HG02884 (cell line): ENCODE measurements around the gene DLGAP1.
"Not testable (repeated sequence)": the region's sequence is repeated elsewhere in the genome, so short reads cannot be mapped to it uniquely, and the experiment has no call there.

ENCODE experiments used
- ATAC-seq: cut with Tn5 transposase; IDR thresholded peaks from one replicate; pipeline ENCODE4 v1.9.1; 2021; ENCODE audit warnings: mild to moderate bottlenecking, moderate library complexity; ENCODE audit not compliant: unreplicated experiment

DLGAP1 gene

GRCh38 chr18:4292696-4293095 lies 162.4 kb downstream of the DLGAP1 start:
- ATAC-seq: no peak

GRCh38 chr18:4287340-4287739 lies 167.8 kb downstream of the DLGAP1 start:
- not testable (repeated sequence) for ATAC-seq

GRCh38 chr18:4286256-4286655 lies 168.9 kb downstream of the DLGAP1 start:
- ATAC-seq: no peak

GRCh38 chr18:4285525-4285924 lies 169.6 kb downstream of the DLGAP1 start:
- no peak for ATAC-seq

- no peak for ATAC-seq
These were observed 170.6 kb downstream of the DLGAP1 start for GRCh38 chr18:4284528-4284927.

GRCh38 chr18:4283746-4284291 lies 171.3 kb downstream of the DLGAP1 start:
- ATAC-seq: no peak

- no peak for ATAC-seq
These were observed 172.2 kb downstream of the DLGAP1 start for GRCh38 chr18:4282954-4283353.

GRCh38 chr18:4276953-4277585 lies 178.0 kb downstream of the DLGAP1 start:
- ATAC-seq: no peak

GRCh38 chr18:4271952-4272351 lies 183.2 kb downstream of the DLGAP1 start:
- ATAC-seq: no peak

GRCh38 chr18:4270988-4271387 lies 184.1 kb downstream of the DLGAP1 start:
- ATAC-seq: no peak

- no peak for ATAC-seq
These were observed 185.1 kb downstream of the DLGAP1 start for GRCh38 chr18:4270016-4270415.

GRCh38 chr18:4267641-4268040 lies 187.5 kb downstream of the DLGAP1 start:
- ATAC-seq: no peak

GRCh38 chr18:4264347-4264791 lies 190.7 kb downstream of the DLGAP1 start:
- ATAC-seq: no peak

GRCh38 chr18:4260107-4260506 lies 195.0 kb downstream of the DLGAP1 start:
- no peak for ATAC-seq

- no peak for ATAC-seq
These were observed 198.2 kb downstream of the DLGAP1 start for GRCh38 chr18:4256766-4257417.

- no peak for ATAC-seq
These were observed 200.3 kb downstream of the DLGAP1 start for GRCh38 chr18:4254840-4255239.

GRCh38 chr18:4252829-4253228 lies 202.3 kb downstream of the DLGAP1 start:
- no peak for ATAC-seq

- ATAC-seq: no peak
These were observed 203.2 kb downstream of the DLGAP1 start for GRCh38 chr18:4251873-4252272.

- no peak for ATAC-seq
These were observed 203.9 kb downstream of the DLGAP1 start for GRCh38 chr18:4251206-4251605.

GRCh38 chr18:4250141-4250540 lies 205.0 kb downstream of the DLGAP1 start:
- ATAC-seq: no peak

GRCh38 chr18:4248686-4249085 lies 206.4 kb downstream of the DLGAP1 start:
- no peak for ATAC-seq

GRCh38 chr18:4246374-4246773 lies 208.7 kb downstream of the DLGAP1 start:
- no peak for ATAC-seq
